Panc1 (cell line): ENCODE data around the gene ASH1L.

Experiments
- CTCF ChIP-seq: fragments of 450-650 bp; IDR thresholded peaks from 2 replicates; pipeline ENCODE4 v1.5.1; 2017; ENCODE audit warnings: mild to moderate bottlenecking
- POLR2AphosphoS5 ChIP-seq: IDR thresholded peaks from 2 replicates; pipeline ENCODE4 v1.6.1; 2012; ENCODE audit warnings: mild to moderate bottlenecking, low read depth, low read length, moderate library complexity
- SIN3A ChIP-seq: IDR thresholded peaks from 2 replicates; pipeline ENCODE4 v1.6.1; 2012; ENCODE audit warnings: low read depth, mild to moderate bottlenecking, low read length, moderate library complexity, borderline replicate concordance; ENCODE audit not compliant: insufficient read depth
- TCF7L2 ChIP-seq: IDR thresholded peaks from 2 replicates; pipeline ENCODE4 v1.6.1; 2011; ENCODE audit warnings: mild to moderate bottlenecking, low read depth, low read length, inconsistent platforms
- TF ChIP-seq, protein P1 (sequence below), 2 experiments: IDR thresholded peaks; 2 replicates each; pipeline ENCODE4 v1.6.1; 2011 to 2012; ENCODE audit warnings: low read depth in 2 of 2, control low read depth in 1 of 2, low read length in 1 of 2, mild to moderate bottlenecking in 1 of 2, moderate library complexity in 1 of 2; ENCODE audit not compliant: insufficient read depth in 1 of 2

- no peak for TF ChIP-seq CTCF
- TF ChIP-seq, protein P1, sequence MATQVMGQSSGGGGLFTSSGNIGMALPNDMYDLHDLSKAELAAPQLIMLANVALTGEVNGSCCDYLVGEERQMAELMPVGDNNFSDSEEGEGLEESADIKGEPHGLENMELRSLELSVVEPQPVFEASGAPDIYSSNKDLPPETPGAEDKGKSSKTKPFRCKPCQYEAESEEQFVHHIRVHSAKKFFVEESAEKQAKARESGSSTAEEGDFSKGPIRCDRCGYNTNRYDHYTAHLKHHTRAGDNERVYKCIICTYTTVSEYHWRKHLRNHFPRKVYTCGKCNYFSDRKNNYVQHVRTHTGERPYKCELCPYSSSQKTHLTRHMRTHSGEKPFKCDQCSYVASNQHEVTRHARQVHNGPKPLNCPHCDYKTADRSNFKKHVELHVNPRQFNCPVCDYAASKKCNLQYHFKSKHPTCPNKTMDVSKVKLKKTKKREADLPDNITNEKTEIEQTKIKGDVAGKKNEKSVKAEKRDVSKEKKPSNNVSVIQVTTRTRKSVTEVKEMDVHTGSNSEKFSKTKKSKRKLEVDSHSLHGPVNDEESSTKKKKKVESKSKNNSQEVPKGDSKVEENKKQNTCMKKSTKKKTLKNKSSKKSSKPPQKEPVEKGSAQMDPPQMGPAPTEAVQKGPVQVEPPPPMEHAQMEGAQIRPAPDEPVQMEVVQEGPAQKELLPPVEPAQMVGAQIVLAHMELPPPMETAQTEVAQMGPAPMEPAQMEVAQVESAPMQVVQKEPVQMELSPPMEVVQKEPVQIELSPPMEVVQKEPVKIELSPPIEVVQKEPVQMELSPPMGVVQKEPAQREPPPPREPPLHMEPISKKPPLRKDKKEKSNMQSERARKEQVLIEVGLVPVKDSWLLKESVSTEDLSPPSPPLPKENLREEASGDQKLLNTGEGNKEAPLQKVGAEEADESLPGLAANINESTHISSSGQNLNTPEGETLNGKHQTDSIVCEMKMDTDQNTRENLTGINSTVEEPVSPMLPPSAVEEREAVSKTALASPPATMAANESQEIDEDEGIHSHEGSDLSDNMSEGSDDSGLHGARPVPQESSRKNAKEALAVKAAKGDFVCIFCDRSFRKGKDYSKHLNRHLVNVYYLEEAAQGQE (IDR thresholded peaks at IDR 0.05; ENCODE audit: insufficient read depth in 1 of 2, low read depth in 2 of 2, low read length in 1 of 2): no peak
- TF ChIP-seq POLR2AphosphoS5: no peak
- no peak for TF ChIP-seq SIN3A
- no peak for TF ChIP-seq TCF7L2
Measured at GRCh38 chr1:155570593-155570990, 8.0 kb upstream of the ASH1L start.
